ENCODE measurements around the gene TRRAP. TPM values are rescaled to one million over a fixed set of nuclear protein-coding genes. Genes with fewer than 3 reads are reported as not detected.

The TRRAP gene
- total RNA-seq, 1 donor from 2014 or later: 50.6 TPM

- intact Hi-C loops (cut with DNase I): no loop called here
- DNase-seq (ENCODE audit: low spot score) (no peak), ATAC-seq (no peak)
These were observed 52.1 kb downstream of the TRRAP start for GRCh38 chr7:98930464-98930863.

GRCh38 chr7:98930921-98931320 is 52.6 kb downstream of the TRRAP start:
- intact Hi-C loops (cut with DNase I): no loop called here
- ATAC-seq (no peak), DNase-seq (ENCODE audit: low spot score) (no peak)

- ATAC-seq: no peak
- intact Hi-C loops (cut with DNase I): no loop called here
- DNase-seq (ENCODE audit: low spot score): no peak
These were observed 55.0 kb downstream of the TRRAP start for GRCh38 chr7:98933321-98933720.

GRCh38 chr7:98934267-98934666 is 55.9 kb downstream of the TRRAP start:
- intact Hi-C loops (cut with DNase I): no loop called here
- DNase-seq (ENCODE audit: low spot score) (no peak), ATAC-seq (no peak)

- no peak for ATAC-seq
- no peak for DNase-seq (ENCODE audit: low spot score)
- intact Hi-C loops (cut with DNase I): no loop called here
These were observed 57.5 kb downstream of the TRRAP start for GRCh38 chr7:98935811-98936210.

- intact Hi-C loops (cut with DNase I): no loop called here
- DNase-seq (ENCODE audit: low spot score) (no peak), ATAC-seq (no peak)
These were observed 65.0 kb downstream of the TRRAP start for GRCh38 chr7:98943336-98943735.

GRCh38 chr7:98944386-98944785 is 66.1 kb downstream of the TRRAP start:
- no peak for DNase-seq (ENCODE audit: low spot score)
- no peak for ATAC-seq
- intact Hi-C loops (cut with DNase I): no loop called here

GRCh38 chr7:98945852-98946251 is 67.5 kb downstream of the TRRAP start:
- ATAC-seq (no peak), DNase-seq (ENCODE audit: low spot score) (no peak)
- intact Hi-C loops (cut with DNase I): no loop called here

GRCh38 chr7:98946389-98946788 is 68.1 kb downstream of the TRRAP start:
- no peak for DNase-seq (ENCODE audit: low spot score)
- intact Hi-C loops (cut with DNase I): no loop called here
- ATAC-seq: no peak

GRCh38 chr7:98949336-98950044 is 71.2 kb downstream of the TRRAP start:
- no peak for DNase-seq (ENCODE audit: low spot score)
- intact Hi-C loops (cut with DNase I): no loop called here
- no peak for ATAC-seq

GRCh38 chr7:98955992-98956391 is 77.7 kb downstream of the TRRAP start:
- intact Hi-C loops (cut with DNase I): no loop called here
- ATAC-seq (no peak), DNase-seq (ENCODE audit: low spot score) (no peak)

GRCh38 chr7:98956469-98956868 is 78.1 kb downstream of the TRRAP start:
- DNase-seq (ENCODE audit: low spot score) (no peak), ATAC-seq (no peak)
- intact Hi-C loops (cut with DNase I): no loop called here

- DNase-seq (ENCODE audit: low spot score) (no peak), ATAC-seq (no peak)
- intact Hi-C loops (cut with DNase I): no loop called here
These were observed 78.6 kb downstream of the TRRAP start for GRCh38 chr7:98956937-98957336.

- ATAC-seq: no peak
- DNase-seq (ENCODE audit: low spot score): no peak
- intact Hi-C loops (cut with DNase I): no loop called here
These were observed 79.4 kb downstream of the TRRAP start for GRCh38 chr7:98957766-98958165.

GRCh38 chr7:98958968-98959367 is 80.6 kb downstream of the TRRAP start:
- DNase-seq (ENCODE audit: low spot score) (no peak), ATAC-seq (no peak)
- intact Hi-C loops (cut with DNase I): no loop called here

GRCh38 chr7:98963305-98963704 is 85.0 kb downstream of the TRRAP start:
- DNase-seq (ENCODE audit: low spot score): no peak
- intact Hi-C loops (cut with DNase I): no loop called here
- ATAC-seq: no peak

GRCh38 chr7:98964596-98964995 is 86.3 kb downstream of the TRRAP start:
- ATAC-seq (no peak), DNase-seq (ENCODE audit: low spot score) (no peak)
- intact Hi-C loops (cut with DNase I): no loop called here

- intact Hi-C loops (cut with DNase I): no loop called here
- DNase-seq (ENCODE audit: low spot score) (no peak), ATAC-seq (no peak)
These were observed 90.3 kb downstream of the TRRAP start for GRCh38 chr7:98968621-98969020.

GRCh38 chr7:98969386-98969785 is 91.1 kb downstream of the TRRAP start:
- DNase-seq (ENCODE audit: low spot score) (no peak), ATAC-seq (no peak)
- intact Hi-C loops (cut with DNase I): no loop called here

- intact Hi-C loops (cut with DNase I): no loop called here
- DNase-seq (ENCODE audit: low spot score): no peak
- ATAC-seq: no peak
These were observed 91.8 kb downstream of the TRRAP start for GRCh38 chr7:98970016-98970615.

GRCh38 chr7:98970805-98971204 is 92.5 kb downstream of the TRRAP start:
- intact Hi-C loops (cut with DNase I): no loop called here
- DNase-seq (ENCODE audit: low spot score) (no peak), ATAC-seq (no peak)
